GM12872 (cell line): Measurements from ENCODE around the gene DENND1A.

ENCODE experiments used
- CTCF ChIP-seq: IDR thresholded peaks from 3 replicates; pipeline ENCODE4 v1.5.1; 2011; ENCODE audit warnings: low read depth, mild to moderate bottlenecking, low read length, moderate library complexity; ENCODE audit not compliant: insufficient read depth

DENND1A gene

GRCh38 chr9:123923377-123923776, 6.5 kb downstream of the DENND1A start:
- no peak for TF ChIP-seq CTCF

- no peak for TF ChIP-seq CTCF
These were observed 7.0 kb downstream of the DENND1A start for GRCh38 chr9:123922911-123923310.

- no peak for TF ChIP-seq CTCF
These were observed 7.5 kb downstream of the DENND1A start for GRCh38 chr9:123922431-123922830.

DNA sequence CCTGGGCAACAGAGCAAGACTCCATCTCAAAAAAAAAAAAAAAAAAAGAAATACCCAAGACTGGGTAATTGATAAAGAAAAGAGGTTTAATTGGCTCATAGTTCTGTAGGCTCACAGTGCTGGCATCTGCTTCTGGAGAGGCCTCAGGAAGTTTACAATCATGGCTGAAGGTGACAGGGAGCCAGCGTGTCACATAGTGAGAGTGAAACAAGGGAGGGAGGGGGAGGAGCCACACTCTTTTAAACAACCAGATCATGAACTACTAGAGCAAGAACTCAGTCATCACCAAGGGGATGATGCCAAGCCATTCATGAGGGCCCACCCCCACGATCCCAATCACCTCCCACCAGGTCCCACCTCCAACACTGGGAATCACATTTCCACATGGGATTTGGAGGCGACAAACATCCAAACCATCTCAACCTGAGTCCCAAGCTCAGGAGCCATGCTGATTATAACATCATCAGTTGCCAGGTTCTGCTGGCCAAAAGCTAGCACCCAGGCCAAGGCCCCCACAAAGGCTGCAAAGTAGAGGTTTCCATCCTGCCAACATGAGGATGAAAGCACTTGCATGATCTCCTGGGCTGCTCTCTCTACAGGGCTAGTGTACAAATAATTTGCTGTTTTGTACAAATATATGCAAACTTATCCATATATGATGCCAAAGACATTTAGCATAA, 15.3 kb downstream of the DENND1A start:
- no peak for TF ChIP-seq CTCF

- no peak for TF ChIP-seq CTCF
These were observed 17.6 kb downstream of the DENND1A start for GRCh38 chr9:123912167-123912897.

DNA sequence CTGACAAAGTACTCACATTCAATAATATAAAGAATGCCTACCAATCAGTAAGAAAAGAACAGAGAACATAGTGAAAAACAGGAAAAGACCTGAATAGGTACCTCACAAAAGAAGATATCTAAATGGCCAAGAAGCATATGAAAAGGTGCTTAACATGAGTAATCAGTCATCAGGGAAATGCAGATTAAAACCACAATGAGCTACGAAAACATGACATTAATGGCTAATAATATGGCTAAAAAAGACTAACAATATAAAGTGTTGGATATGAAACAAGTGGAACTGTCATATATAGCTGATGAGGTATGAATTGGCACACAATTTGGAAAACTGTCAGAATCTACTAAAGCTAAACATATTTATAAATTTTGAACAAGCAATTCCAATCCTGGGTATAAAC, 18.9 kb downstream of the DENND1A start:
- no peak for TF ChIP-seq CTCF

GRCh38 chr9:123894822-123895221, 35.1 kb downstream of the DENND1A start:
- no peak for TF ChIP-seq CTCF
